Measurements from ENCODE around the gene EIF3A.
"Not testable (repeated sequence)": the region's sequence is repeated elsewhere in the genome, so short reads cannot be mapped to it uniquely, and the experiment has no call there.

EIF3A gene

GRCh38 chr10:119105155-119105554, 24.5 kb upstream of the EIF3A start:
- Mint-ChIP-seq H3K4me3 (peak overlapping the region; percentile 78), H3K27ac (peak overlapping the region; percentile 60), H3K4me1 (peaks cover 43% of the 10 kb centered on the region), H3K9me3 (no peaks in the 10 kb centered on the region), H3K36me3 (peaks cover 17% of the 10 kb centered on the region), H3K27me3 (peaks cover 19% of the 10 kb centered on the region)
- no peak for DNase-seq
- CTCF ChIA-PET = interaction anchor here (1.0 to 2.3 kb wide), 3 partner anchors 26 to 94 kb away, joined by 3 to 10 read pairs (median 7); no protein-coding TSS in a partner anchor

DNA sequence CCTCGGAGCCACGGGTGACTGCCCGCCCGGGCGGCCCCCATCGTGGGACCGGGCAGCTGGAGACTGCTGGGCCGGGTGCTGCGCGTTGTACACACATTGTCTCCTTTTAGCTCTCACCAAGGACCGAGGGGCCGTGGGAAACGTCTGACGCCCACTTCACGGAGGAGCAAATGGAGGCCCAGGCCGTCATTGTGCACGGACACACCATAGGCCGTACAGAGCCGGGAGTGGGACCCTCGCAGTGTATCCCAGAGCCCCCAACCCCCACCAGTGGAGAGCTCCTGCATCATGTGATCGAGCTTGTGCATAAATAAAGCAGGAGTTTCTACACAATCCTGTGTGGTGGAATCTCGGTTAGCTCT, 24.0 kb upstream of the EIF3A start:
- Mint-ChIP-seq H3K4me1 (peaks cover 46% of the 10 kb centered on the region), H3K27me3 (peaks cover 19% of the 10 kb centered on the region), H3K4me3 (peak overlapping the region; percentile 78), H3K9me3 (no peaks in the 10 kb centered on the region), H3K27ac (peak overlapping the region; percentile 74), H3K36me3 (peaks cover 13% of the 10 kb centered on the region)
- DNase-seq = peak; percentile 31
- CTCF ChIA-PET = interaction anchor here (1.0 to 2.3 kb wide), 3 partner anchors 27 to 94 kb away, joined by 3 to 10 read pairs (median 7); no protein-coding TSS in a partner anchor

DNA sequence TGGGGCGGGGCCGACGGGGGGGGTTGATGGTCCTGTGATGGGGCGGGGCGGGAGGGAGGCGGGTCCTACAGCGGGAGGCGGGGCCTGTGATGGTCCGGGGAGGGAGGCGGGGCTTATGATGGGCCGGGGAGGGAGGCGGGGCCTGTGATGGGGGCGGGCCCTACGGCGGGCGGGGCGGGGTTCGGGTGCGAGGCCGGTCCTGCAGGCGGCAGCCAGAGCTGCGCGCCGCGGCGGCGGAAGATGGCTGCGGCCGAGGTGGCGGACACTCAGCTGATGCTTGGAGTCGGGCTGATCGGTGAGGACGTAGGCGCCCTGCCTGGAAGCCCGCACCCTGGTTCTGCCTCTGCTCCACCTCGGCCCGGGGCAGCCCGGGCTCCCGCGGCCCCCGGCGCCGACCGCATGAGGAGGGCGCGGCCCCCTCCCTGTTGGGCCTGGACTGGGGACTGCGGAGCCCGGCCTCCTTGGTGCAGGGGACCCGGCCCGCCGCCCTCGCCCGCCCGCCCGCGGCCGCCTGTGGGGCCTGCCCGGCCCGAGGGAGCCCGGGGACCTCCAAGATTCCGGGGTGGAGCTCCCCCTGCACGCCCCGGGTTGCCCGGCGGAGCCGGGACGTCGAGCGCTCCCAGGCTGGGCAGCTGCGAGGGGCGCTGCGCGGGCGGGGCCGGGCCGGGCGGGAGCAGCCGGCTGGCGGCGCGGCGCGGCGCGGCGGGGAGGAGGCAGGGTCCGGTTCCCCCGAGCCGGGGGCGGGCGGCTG, 23.5 kb upstream of the EIF3A start, which contains the start of gene DENND10:
DENND10 (plus strand) TSS at position 211 of the 751 bp plus-strand sequence; CDS start at position 241, 30 bp downstream.
- H3K4me1 Mint-ChIP-seq = peaks cover 46% of the 10 kb centered on the region
- DNase-seq = peak; percentile 77

GRCh38 chr10:119103241-119103902, 22.8 kb upstream of the EIF3A start:
- CTCF ChIA-PET = interaction anchor here (2.3 kb wide), 1 partner anchor 95 kb away, joined by 10 read pairs; no protein-coding TSS in a partner anchor
- H3K36me3 Mint-ChIP-seq = peaks cover 8% of the 10 kb centered on the region
- H3K4me3 Mint-ChIP-seq = peak overlapping the region; percentile 60

More for the DNA sequence above, 23.5 kb upstream of the EIF3A start, which contains the start of gene DENND10:
- H3K9me3 Mint-ChIP-seq = no peaks in the 10 kb centered on the region
- peaks cover 19% of the 10 kb centered on the region for H3K27me3 Mint-ChIP-seq
- H3K27ac Mint-ChIP-seq = peak within 1 kb of the TSS; percentile 74
- H3K36me3 Mint-ChIP-seq = peaks cover 10% of the 10 kb centered on the region
- CTCF ChIA-PET = interaction anchor here (1.0 to 2.3 kb wide), 3 partner anchors 27 to 95 kb away, joined by 3 to 10 read pairs (median 7); no protein-coding TSS in a partner anchor
- peak within 1 kb of the TSS; percentile 78 for H3K4me3 Mint-ChIP-seq

DNA sequence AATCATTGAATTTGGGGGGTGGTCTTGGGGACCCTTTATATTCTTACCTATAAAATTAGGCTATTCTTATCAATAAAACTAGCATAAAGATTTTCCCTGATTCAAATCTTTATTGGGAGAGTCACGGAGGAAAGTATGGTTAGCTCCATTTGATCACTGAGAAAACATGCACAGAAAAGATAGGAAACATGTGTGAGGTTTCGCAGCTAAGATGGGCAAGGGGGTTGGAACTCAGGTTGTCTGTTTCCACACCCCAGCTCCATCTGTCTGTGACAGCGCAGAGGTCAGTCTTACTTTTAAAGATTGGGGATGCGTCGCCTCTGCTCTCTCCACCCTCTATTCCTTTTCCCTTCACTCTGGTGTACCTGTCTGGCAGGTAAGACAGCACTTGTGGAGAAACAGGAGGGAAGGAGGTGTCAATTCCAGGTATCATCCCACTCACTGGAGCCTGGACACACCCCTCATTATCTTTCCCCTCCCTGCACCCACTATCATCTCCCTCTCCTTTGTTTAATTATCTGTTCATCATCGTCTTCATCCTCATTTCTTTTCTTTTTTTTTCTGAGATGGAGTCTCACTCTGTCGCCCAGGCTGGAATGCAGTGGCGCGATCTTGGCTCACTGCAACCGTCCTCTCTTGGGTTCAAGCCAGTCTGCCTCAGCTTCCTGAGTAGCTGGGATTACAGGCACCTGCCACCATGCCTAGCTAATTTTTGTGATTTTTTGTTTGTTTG, 20.9 kb upstream of the EIF3A start:
- H3K4me3 Mint-ChIP-seq = no peak overlapping the region
- H3K36me3 Mint-ChIP-seq = peaks cover 1% of the 10 kb centered on the region
- H3K27me3 Mint-ChIP-seq = peaks cover 19% of the 10 kb centered on the region
- no peak for DNase-seq
- H3K27ac Mint-ChIP-seq = peak overlapping the region; percentile 74
- H3K4me1 Mint-ChIP-seq = peaks cover 41% of the 10 kb centered on the region
- no peaks in the 10 kb centered on the region for H3K9me3 Mint-ChIP-seq
- CTCF ChIA-PET = interaction anchor here (1.6 kb wide), 1 partner anchor 97 kb away, joined by 6 read pairs; no protein-coding TSS in a partner anchor

More at GRCh38 chr10:119103241-119103902, 22.8 kb upstream of the EIF3A start:
- no peak for DNase-seq
- peaks cover 46% of the 10 kb centered on the region for H3K4me1 Mint-ChIP-seq
- peak overlapping the region; percentile 72 for H3K27ac Mint-ChIP-seq
- H3K27me3 Mint-ChIP-seq = peaks cover 19% of the 10 kb centered on the region
- H3K9me3 Mint-ChIP-seq = no peaks in the 10 kb centered on the region

GRCh38 chr10:119100434-119101238, 20.0 kb upstream of the EIF3A start:
- H3K27me3 Mint-ChIP-seq = peaks cover 19% of the 10 kb centered on the region
- H3K9me3 Mint-ChIP-seq = no peaks in the 10 kb centered on the region
- CTCF ChIA-PET = interaction anchor here (1.6 kb wide), 1 partner anchor 98 kb away, joined by 6 read pairs; no protein-coding TSS in a partner anchor
- H3K4me3 Mint-ChIP-seq = no peak overlapping the region
- no peak for DNase-seq
- H3K27ac Mint-ChIP-seq = peak overlapping the region; percentile 42
- H3K36me3 Mint-ChIP-seq = peaks cover 1% of the 10 kb centered on the region
- H3K4me1 Mint-ChIP-seq = peaks cover 38% of the 10 kb centered on the region

DNA sequence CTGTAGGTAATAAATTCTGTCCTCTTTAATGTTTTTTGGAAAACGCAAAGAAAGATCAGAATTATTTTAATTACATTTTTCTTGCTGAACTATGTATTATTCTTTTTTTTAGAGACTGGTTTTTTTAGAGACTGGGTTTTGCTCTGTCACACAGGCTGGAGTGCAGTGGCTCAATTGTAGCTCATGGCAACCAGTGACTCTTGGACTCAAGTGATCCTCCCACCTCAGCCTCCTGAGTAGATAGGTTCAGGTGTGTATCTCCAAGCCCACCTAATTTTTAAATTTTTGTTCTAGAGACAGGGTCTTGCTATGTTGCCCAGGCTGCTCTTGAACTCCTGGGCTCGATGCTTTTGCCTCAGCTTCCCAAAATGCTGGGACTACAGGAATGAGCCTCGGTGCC, 18.0 kb upstream of the EIF3A start:
- Mint-ChIP-seq H3K27ac (no peak overlapping the region), H3K4me1 (peaks cover 45% of the 10 kb centered on the region), H3K36me3 (no peaks in the 10 kb centered on the region), H3K4me3 (no peak overlapping the region), H3K27me3 (peaks cover 24% of the 10 kb centered on the region), H3K9me3 (no peaks in the 10 kb centered on the region)
- CTCF ChIA-PET = no interaction called here
- DNase-seq = no peak

DNA sequence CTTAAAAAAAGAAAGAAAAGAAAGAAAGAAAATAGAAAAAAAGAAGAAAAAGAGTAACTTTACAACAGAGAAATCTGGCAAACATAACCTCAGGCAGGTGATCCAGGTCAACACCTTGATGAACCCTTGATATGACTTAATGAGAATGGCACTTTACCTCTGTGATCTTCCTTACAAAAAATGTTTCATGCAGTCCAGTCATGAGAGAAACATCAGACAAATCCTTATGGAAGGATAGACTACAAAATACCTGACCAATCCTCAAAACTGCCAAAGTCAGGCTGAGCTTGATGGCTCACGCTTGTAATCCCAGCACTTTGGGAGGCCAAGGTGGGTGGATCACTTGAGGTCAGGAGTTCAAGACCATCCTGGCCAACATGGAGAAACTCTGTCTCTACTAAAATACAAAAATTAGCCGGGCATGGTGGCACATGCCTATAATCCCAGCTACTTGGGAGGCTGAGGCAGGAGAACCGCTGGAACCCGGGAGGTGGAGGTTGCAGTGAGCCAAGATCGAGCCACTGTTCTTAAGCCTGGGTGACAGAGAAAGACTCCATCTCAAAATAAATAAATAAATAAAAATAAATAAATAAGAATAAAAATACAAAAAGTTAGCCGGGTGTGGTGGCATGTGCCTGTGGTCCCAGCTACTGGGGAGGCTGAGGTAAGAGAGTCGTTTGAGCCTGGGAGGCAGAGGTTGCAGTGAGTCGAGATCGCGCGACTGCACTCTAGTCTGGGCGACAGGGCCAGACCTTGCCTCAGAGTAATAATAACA, 16.2 kb upstream of the EIF3A start:
- H3K36me3 Mint-ChIP-seq, CTCF ChIA-PET, H3K9me3 Mint-ChIP-seq, H3K27ac Mint-ChIP-seq, H3K4me3 Mint-ChIP-seq, DNase-seq: not testable (repeated sequence)
- H3K27me3 Mint-ChIP-seq = peaks cover 17% of the 10 kb centered on the region
- peaks cover 50% of the 10 kb centered on the region for H3K4me1 Mint-ChIP-seq

- Mint-ChIP-seq H3K4me1 (peaks cover 53% of the 10 kb centered on the region), H3K27me3 (peaks cover 11% of the 10 kb centered on the region), H3K36me3 (peaks cover 1% of the 10 kb centered on the region), H3K4me3 (no peak overlapping the region), H3K27ac (peak overlapping the region; percentile 47), H3K9me3 (no peaks in the 10 kb centered on the region)
- no peak for DNase-seq
- CTCF ChIA-PET = no interaction called here
Measured at GRCh38 chr10:119095640-119096039, 15.0 kb upstream of the EIF3A start.

GRCh38 chr10:119090968-119091367, 10.4 kb upstream of the EIF3A start:
- CTCF ChIA-PET = interaction anchor here (1.0 kb wide), 1 partner anchor 40 kb away, joined by 4 read pairs; no protein-coding TSS in a partner anchor
- peak; percentile 65 for DNase-seq
- Mint-ChIP-seq H3K36me3 (peaks cover 5% of the 10 kb centered on the region), H3K27me3 (peaks cover 11% of the 10 kb centered on the region), H3K27ac (peak overlapping the region; percentile 99), H3K4me1 (peaks cover 67% of the 10 kb centered on the region), H3K9me3 (no peaks in the 10 kb centered on the region), H3K4me3 (peak overlapping the region; percentile 44)

GRCh38 chr10:119090026-119090795, 9.6 kb upstream of the EIF3A start:
- Mint-ChIP-seq H3K27ac (peak overlapping the region; percentile 99), H3K27me3 (peaks cover 9% of the 10 kb centered on the region), H3K9me3 (no peaks in the 10 kb centered on the region), H3K4me3 (peak overlapping the region; percentile 44), H3K36me3 (peaks cover 5% of the 10 kb centered on the region), H3K4me1 (peaks cover 64% of the 10 kb centered on the region)
- peak; percentile 53 for DNase-seq
- CTCF ChIA-PET = interaction anchor here (1.0 kb wide), 1 partner anchor 41 kb away, joined by 4 read pairs; no protein-coding TSS in a partner anchor

GRCh38 chr10:119087271-119087882, 6.8 kb upstream of the EIF3A start:
- Mint-ChIP-seq H3K36me3 (peaks cover 6% of the 10 kb centered on the region), H3K27ac (no peak overlapping the region), H3K4me1 (peaks cover 55% of the 10 kb centered on the region), H3K27me3 (no peaks in the 10 kb centered on the region), H3K4me3 (no peak overlapping the region), H3K9me3 (no peaks in the 10 kb centered on the region)
- CTCF ChIA-PET = no interaction called here
- no peak for DNase-seq
